NCI-H526 treated with DMSO at 0.1 percent for 48 hours (cell line): ENCODE data around the gene TFR2.

Experiments used
- DNase-seq: peaks from one replicate; lab custom pipeline; 2025; lab: John Stamatoyannopoulos, UW

The TFR2 gene

DNA sequence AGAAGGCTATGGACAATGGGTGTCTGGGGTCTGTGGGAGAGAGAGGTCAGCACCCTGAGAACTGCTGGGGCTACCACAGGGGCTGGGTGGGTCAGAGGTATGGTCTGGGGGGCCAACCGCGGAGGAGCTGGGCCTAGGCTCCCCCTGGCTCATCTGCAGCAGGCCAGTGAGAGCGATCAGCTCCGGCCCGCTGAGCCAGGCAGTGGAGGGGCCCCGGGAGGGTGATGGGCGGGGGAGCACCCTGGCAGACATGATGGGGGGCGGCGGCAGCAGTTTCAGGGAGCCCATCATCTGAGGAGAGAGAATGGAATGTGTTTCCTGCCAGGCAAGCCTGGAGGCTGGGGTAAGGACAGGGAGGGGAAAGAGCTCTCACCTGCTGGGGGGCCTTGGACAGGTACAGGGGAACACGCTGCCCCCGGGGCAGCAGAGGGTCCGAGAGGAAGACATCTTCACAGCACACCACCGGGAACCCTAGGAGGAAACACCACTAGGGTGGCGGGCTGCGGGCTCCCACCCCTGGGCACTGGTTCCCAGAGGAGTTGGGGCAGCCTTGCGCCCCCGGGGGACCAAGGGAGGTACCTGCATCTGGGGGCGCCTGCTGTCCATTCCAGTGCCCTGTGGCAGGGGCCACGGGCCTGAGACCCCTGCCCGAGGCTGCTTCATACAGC is 68.9 kb downstream of the TFR2 start:
- no peak for DNase-seq

DNA sequence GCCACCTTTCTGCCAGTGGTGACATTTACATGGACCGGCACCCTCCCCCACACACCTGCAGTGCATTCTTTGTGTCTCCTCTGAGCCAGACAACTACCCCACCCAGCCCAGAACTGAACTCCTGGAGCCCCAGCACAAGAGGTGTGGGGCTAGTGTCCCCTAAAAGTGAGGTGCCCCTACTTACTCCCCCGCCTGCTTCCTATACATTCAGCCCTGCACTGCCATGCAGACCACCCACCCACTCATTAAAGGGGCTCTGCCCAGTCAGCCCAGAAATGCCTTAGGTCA is 69.6 kb downstream of the TFR2 start:
- DNase-seq = no peak

DNA sequence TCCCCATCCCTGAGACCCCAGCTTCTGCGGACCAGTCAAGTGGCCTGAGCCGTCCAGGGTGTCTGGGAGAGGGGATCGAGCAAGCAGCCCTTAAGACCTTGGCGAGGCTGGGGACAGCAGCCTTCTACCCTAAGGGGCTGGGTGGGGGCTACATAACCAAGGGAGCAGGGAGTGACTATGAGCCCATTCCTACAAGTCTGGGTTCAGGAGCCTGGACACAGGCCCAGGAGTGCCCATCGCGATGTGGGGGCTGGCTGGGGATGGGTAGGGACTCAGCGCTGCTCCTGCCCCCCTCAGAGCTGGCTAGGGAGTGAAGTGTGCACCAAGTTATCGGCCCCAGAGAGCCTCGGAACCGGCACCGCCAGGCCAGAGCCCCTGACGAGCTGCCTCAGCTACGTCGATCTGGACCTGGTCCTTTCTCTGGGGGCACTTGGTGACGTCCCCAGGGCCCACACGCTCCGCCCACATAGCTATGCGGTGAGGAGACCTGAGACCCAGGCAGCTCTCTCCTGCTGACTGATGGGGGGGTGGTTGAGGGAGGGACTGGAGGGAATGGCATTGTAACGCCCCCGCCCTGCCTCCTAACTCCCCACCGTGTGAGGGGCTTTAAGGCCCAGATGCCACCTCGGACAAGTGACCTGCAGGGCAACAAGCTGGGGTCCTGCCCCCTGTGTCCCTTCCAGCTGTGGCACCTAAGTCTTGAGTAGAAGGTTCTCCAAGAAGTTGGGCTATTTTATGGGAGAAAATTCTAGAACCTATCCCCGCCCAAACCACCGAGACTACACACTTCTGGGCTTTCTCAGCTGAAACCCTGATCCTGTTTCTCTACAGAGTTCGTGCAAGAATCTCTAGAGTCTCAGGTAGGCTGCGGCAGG is 70.2 kb downstream of the TFR2 start:
- no peak for DNase-seq
